ENCODE results near the gene PALD1.

The PALD1 gene

GRCh38 chr10:70560511-70560941 lies 82.0 kb downstream of the PALD1 start:
- H3K4me3 ChIP-seq (ENCODE audit: low read depth, low read length): no peak overlapping the region
- TF ChIP-seq CTCF (IDR thresholded peaks at IDR 0.05; ENCODE audit: insufficient read depth, low read depth, low read length, missing control alignments): no peak
- no peak for DNase-seq (ENCODE audit: low read depth)

DNA sequence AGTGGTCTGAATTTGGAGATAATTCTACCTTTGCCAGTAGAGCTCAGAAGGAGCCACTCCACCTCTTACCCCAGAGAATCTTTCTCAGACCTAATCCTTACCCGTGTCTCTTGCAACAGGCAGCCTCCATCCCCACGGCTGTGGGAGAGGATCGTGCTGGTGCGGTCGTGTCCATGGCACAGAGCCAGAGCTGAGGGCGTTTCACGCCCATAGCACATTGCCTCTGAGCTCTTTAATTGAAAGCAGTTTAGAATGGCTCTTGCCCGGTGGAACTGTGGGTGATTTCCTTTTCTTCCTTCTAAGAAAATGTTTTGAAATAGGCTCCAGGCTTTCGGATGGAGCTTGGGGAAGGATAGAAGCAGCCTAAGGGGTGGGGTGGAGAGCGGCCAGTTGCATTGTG lies 82.5 kb downstream of the PALD1 start:
- no peak for DNase-seq (ENCODE audit: low read depth)
- no peak overlapping the region for H3K4me3 ChIP-seq (ENCODE audit: low read depth, low read length)
- no peak for TF ChIP-seq CTCF (IDR thresholded peaks at IDR 0.05; ENCODE audit: insufficient read depth, low read depth, low read length, missing control alignments)

DNA sequence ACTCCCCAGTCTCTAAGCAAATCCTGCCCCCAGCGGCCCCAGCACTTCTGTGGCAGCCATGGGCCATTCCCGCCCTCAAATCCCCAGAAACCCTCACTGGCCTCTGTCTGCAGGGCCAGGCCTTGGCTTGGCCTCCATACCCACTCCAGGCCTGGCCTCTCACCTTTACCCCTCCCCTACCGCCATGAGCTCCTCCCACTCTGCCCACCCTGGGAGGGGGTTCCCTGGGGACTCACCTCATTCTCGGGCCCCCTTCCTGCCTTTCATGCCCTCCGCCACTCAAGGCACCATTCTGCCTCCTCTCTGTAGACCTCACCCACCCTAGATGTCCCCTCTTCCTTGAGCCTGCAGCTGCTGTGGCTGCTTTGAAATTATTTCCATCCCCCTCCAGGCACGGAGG lies 83.0 kb downstream of the PALD1 start:
- no peak for TF ChIP-seq CTCF (IDR thresholded peaks at IDR 0.05; ENCODE audit: insufficient read depth, low read depth, low read length, missing control alignments)
- DNase-seq (ENCODE audit: low read depth): no peak
- no peak overlapping the region for H3K4me3 ChIP-seq (ENCODE audit: low read depth, low read length)

- no peak for DNase-seq (ENCODE audit: low read depth)
- TF ChIP-seq CTCF (IDR thresholded peaks at IDR 0.05; ENCODE audit: insufficient read depth, low read depth, low read length, missing control alignments): no peak
- no peak overlapping the region for H3K4me3 ChIP-seq (ENCODE audit: low read depth, low read length)
These were observed 83.6 kb downstream of the PALD1 start for GRCh38 chr10:70562036-70562755.

GRCh38 chr10:70563230-70563629 lies 84.7 kb downstream of the PALD1 start:
- TF ChIP-seq CTCF (IDR thresholded peaks at IDR 0.05; ENCODE audit: insufficient read depth, low read depth, low read length, missing control alignments): no peak
- DNase-seq (ENCODE audit: low read depth): no peak
- no peak overlapping the region for H3K4me3 ChIP-seq (ENCODE audit: low read depth, low read length)

- no peak for TF ChIP-seq CTCF (IDR thresholded peaks at IDR 0.05; ENCODE audit: insufficient read depth, low read depth, low read length, missing control alignments)
- H3K4me3 ChIP-seq (ENCODE audit: low read depth, low read length): no peak overlapping the region
- DNase-seq (ENCODE audit: low read depth): no peak
These were observed 85.7 kb downstream of the PALD1 start for GRCh38 chr10:70564113-70564725.

All from GM12865 (cell line).